Suprapubic skin (tissue), 4 donors: ENCODE measurements around the gene SRBD1.

Source experiments
- CTCF ChIP-seq, 2 donors: fragments of 200-600 bp in 1 of 2; fragments of 450-650 bp in 1 of 2; sonication (generic) in 1 of 2; IDR thresholded peaks; one replicate each; pipeline ENCODE4 v1.5.1; 2016 to 2019; ENCODE audit warnings: antibody characterized with exemption in 2 of 2, mild to moderate bottlenecking in 1 of 2, moderate library complexity in 1 of 2
- EP300 ChIP-seq: sonication (generic); formaldehyde crosslinking; IDR thresholded peaks from one replicate; pipeline ENCODE4 v1.6.1; 2017; ENCODE audit warnings: antibody characterized with exemption
- POLR2AphosphoS5 ChIP-seq, 3 donors: sonication (generic); formaldehyde crosslinking; IDR thresholded peaks; one replicate each; pipeline ENCODE4 v1.6.1; 2017; ENCODE audit warnings: antibody characterized with exemption in 3 of 3

GRCh38 chr2:45551862-45552261 lies 59.2 kb downstream of the SRBD1 start:
- TF ChIP-seq EP300 (no peak), CTCF (IDR thresholded peaks at IDR 0.05) (no peak), POLR2AphosphoS5 (IDR thresholded peaks at IDR 0.05) (no peak)
